Panc1 (cell line): ENCODE data around the gene PRKD1. TPM values are rescaled to one million over a fixed set of nuclear protein-coding genes. Genes with fewer than 3 reads are reported as not detected.

ENCODE experiments used
- ATAC-seq: fragments of 200-7000 bp; cut with Tn5 transposase; 2 replicates; pipeline ENCODE4 v1.9.1; 2020; ENCODE audit warnings: mild to moderate bottlenecking, moderate library complexity
- BruUV-seq: library from RNA; stranded (reverse); fragments of 400-500 nt; replicated peaks from 2 replicates; lab custom pipeline; 2021; lab: Mats Ljungman, UMichigan
- CTCF ChIA-PET: fragments of 300-600 bp; sonication (Branson Sonifier 250); formaldehyde crosslinking; loops from one replicate; lab custom pipeline; 2022; ENCODE audit warnings: antibody characterized with exemption; lab: Charles Lee
- POLR2A ChIA-PET: fragments of 300-600 bp; sonication (Branson Sonifier 250); formaldehyde crosslinking; loops from one replicate; lab custom pipeline; 2022; ENCODE audit warnings: antibody characterized with exemption; lab: Charles Lee
- DNase-seq: peaks from one replicate; pipeline ENCODE4 v3.0.0-alpha.2; 2010; ENCODE audit warnings: low read depth, low spot score
- H3K27ac ChIP-seq: 2 replicates; pipeline ENCODE4 v1.5.1; 2011; ENCODE audit warnings: mild to moderate bottlenecking, low read length, inconsistent platforms
- H3K27me3 ChIP-seq: fragments of 200-500 bp; sonication (Bioruptor generic); 2 replicates; pipeline ENCODE4 v1.6.0; 2014; ENCODE audit warnings: low read length, inconsistent platforms; ENCODE audit not compliant: control insufficient read depth, insufficient read depth
- H3K36me3 ChIP-seq: fragments of 200-500 bp; sonication (Bioruptor generic); 2 replicates; pipeline ENCODE4 v1.5.1; 2014; ENCODE audit warnings: inconsistent platforms, mild to moderate bottlenecking, low read length, moderate library complexity; ENCODE audit not compliant: control insufficient read depth, insufficient read depth
- H3K4me1 ChIP-seq: 2 replicates; pipeline ENCODE4 v1.5.1; 2011; ENCODE audit warnings: inconsistent platforms, mild to moderate bottlenecking, low read length, moderate library complexity; ENCODE audit not compliant: control insufficient read depth, insufficient read depth
- H3K4me3 ChIP-seq, 2 experiments: 2 replicates each; pipeline ENCODE4 v1.5.1; 2011 to 2012; ENCODE audit warnings: low read depth in 2 of 2, low read length in 2 of 2, mild to moderate bottlenecking in 2 of 2, inconsistent platforms in 1 of 2, moderate library complexity in 1 of 2
- H3K9me3 ChIP-seq: fragments of 200-500 bp; sonication (Bioruptor generic); 2 replicates; pipeline ENCODE4 v1.5.1; 2014; ENCODE audit warnings: low read depth, mild to moderate bottlenecking, inconsistent platforms, low read length, moderate library complexity; ENCODE audit not compliant: control insufficient read depth, insufficient read depth
- POLR2AphosphoS5 ChIP-seq: IDR thresholded peaks from 2 replicates; pipeline ENCODE4 v1.6.1; 2012; ENCODE audit warnings: mild to moderate bottlenecking, low read depth, low read length, moderate library complexity
- SIN3A ChIP-seq: IDR thresholded peaks from 2 replicates; pipeline ENCODE4 v1.6.1; 2012; ENCODE audit warnings: low read depth, mild to moderate bottlenecking, low read length, moderate library complexity, borderline replicate concordance; ENCODE audit not compliant: insufficient read depth
- TCF7L2 ChIP-seq: IDR thresholded peaks from 2 replicates; pipeline ENCODE4 v1.6.1; 2011; ENCODE audit warnings: mild to moderate bottlenecking, low read depth, low read length, inconsistent platforms
- in situ Hi-C: cut with HindIII; loops from 2 replicates; pipeline ENCODE4 v1.10.0; 2016; ENCODE audit warnings: low sequenced_read_pairs, low pct_unique_long_range_greater_than_20kb
- intact Hi-C: fragments of 100-400 bp; cut with micrococcal nuclease; formaldehyde crosslinking; loops from one replicate; pipeline ENCODE4 v1.10.0; 2022; ENCODE audit not compliant: unreplicated experiment
- total RNA-seq: library from RNA; stranded (reverse); gene quantifications from one replicate; pipeline ENCODE4 v1.2.1, GENCODE V29; 2021; ENCODE audit not compliant: unreplicated experiment
- TF ChIP-seq, protein P1 (sequence below), 2 experiments: IDR thresholded peaks; 2 replicates each; pipeline ENCODE4 v1.6.1; 2011 to 2012; ENCODE audit warnings: low read depth in 2 of 2, control low read depth in 1 of 2, low read length in 1 of 2, mild to moderate bottlenecking in 1 of 2, moderate library complexity in 1 of 2; ENCODE audit not compliant: insufficient read depth in 1 of 2
- TF ChIP-seq, protein P2 (sequence below): fragments of 450-650 bp; IDR thresholded peaks from 2 replicates; pipeline ENCODE4 v1.5.1; 2017; ENCODE audit warnings: mild to moderate bottlenecking

Gene PRKD1
- total RNA-seq, 1 experiment from 2014 or later: 8.2 TPM

DNA sequence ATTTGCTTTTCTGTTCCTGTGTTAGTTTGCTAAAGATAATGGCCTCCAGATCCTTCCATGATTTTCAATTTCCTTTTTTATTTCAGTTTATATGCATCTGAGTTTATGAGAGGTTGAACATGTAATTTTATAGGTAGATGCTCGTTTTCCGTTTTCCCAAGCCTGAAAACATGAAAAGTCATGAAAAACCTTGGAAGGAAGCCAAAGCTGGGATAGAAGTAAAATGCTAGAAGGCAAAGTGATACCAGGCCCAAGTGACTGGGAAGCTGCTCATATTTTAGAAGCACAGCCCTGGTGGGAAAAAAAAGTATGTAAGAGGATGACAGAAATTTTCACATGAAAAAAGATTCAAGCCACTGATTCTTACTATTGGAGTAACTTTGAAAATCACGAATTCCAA lies 290.8 kb downstream of the PRKD1 start:
- DNase-seq (no peak), ATAC-seq (no peak)
- in situ Hi-C loops (no loop called here), intact Hi-C loops (no loop called here)
- POLR2A ChIA-PET: no interaction called here
- no peaks in the 10 kb centered on the region for H3K4me1 ChIP-seq
- CTCF ChIA-PET: no interaction called here
- TF ChIP-seq POLR2AphosphoS5 (no peak), SIN3A (no peak), TCF7L2 (no peak)
- TF ChIP-seq, protein P1, sequence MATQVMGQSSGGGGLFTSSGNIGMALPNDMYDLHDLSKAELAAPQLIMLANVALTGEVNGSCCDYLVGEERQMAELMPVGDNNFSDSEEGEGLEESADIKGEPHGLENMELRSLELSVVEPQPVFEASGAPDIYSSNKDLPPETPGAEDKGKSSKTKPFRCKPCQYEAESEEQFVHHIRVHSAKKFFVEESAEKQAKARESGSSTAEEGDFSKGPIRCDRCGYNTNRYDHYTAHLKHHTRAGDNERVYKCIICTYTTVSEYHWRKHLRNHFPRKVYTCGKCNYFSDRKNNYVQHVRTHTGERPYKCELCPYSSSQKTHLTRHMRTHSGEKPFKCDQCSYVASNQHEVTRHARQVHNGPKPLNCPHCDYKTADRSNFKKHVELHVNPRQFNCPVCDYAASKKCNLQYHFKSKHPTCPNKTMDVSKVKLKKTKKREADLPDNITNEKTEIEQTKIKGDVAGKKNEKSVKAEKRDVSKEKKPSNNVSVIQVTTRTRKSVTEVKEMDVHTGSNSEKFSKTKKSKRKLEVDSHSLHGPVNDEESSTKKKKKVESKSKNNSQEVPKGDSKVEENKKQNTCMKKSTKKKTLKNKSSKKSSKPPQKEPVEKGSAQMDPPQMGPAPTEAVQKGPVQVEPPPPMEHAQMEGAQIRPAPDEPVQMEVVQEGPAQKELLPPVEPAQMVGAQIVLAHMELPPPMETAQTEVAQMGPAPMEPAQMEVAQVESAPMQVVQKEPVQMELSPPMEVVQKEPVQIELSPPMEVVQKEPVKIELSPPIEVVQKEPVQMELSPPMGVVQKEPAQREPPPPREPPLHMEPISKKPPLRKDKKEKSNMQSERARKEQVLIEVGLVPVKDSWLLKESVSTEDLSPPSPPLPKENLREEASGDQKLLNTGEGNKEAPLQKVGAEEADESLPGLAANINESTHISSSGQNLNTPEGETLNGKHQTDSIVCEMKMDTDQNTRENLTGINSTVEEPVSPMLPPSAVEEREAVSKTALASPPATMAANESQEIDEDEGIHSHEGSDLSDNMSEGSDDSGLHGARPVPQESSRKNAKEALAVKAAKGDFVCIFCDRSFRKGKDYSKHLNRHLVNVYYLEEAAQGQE (IDR thresholded peaks at IDR 0.05; ENCODE audit: insufficient read depth in 1 of 2, low read depth in 2 of 2, low read length in 1 of 2): no peak
- TF ChIP-seq, protein P2, sequence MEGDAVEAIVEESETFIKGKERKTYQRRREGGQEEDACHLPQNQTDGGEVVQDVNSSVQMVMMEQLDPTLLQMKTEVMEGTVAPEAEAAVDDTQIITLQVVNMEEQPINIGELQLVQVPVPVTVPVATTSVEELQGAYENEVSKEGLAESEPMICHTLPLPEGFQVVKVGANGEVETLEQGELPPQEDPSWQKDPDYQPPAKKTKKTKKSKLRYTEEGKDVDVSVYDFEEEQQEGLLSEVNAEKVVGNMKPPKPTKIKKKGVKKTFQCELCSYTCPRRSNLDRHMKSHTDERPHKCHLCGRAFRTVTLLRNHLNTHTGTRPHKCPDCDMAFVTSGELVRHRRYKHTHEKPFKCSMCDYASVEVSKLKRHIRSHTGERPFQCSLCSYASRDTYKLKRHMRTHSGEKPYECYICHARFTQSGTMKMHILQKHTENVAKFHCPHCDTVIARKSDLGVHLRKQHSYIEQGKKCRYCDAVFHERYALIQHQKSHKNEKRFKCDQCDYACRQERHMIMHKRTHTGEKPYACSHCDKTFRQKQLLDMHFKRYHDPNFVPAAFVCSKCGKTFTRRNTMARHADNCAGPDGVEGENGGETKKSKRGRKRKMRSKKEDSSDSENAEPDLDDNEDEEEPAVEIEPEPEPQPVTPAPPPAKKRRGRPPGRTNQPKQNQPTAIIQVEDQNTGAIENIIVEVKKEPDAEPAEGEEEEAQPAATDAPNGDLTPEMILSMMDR: no peak
- no peaks in the 10 kb centered on the region for H3K27me3 ChIP-seq
- BruUV-seq: no TSS peak
- H3K27ac ChIP-seq: no peak overlapping the region
- H3K9me3 ChIP-seq: no peaks in the 10 kb centered on the region
- H3K36me3 ChIP-seq: no peaks in the 10 kb centered on the region
- H3K4me3 ChIP-seq: no peak overlapping the region

DNA sequence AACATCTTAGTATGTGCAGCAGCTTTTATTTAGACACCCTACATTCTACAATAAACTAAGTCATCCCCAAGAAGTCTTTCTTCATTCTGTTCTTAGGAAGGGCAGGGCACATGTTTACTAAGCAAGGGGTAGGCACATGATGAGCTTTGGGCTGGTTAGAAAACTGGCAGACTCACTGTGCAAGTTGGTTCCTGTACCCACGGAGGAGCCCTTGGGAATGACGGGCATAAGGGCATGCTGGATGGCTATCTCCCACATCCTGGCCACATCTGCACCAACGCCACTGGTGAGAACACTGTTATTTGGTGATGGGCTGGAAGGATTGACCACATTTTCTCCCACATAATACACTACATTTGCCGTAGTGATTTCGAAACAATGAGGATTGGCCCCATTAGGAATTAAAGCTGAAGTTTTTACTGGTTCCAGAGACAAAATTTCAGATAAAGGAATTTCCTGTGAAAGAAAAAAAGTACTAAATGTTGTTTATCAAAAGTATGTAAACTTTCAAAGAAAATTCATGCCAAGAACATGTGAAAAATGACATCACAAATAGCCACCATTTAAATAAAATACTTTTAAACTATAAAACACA lies 297.0 kb downstream of the PRKD1 start:
- no peak for DNase-seq
- no peak for ATAC-seq
- no peak for TF ChIP-seq TCF7L2
- TF ChIP-seq, protein P2: no peak
- TF ChIP-seq SIN3A: no peak
- TF ChIP-seq POLR2AphosphoS5: no peak
- TF ChIP-seq, protein P1 (IDR thresholded peaks at IDR 0.05; ENCODE audit: insufficient read depth in 1 of 2, low read depth in 2 of 2, low read length in 1 of 2): no peak
- Histone ChIP-seq H3K4me3 (no peak overlapping the region), H3K9me3 (no peaks in the 10 kb centered on the region), H3K27me3 (no peaks in the 10 kb centered on the region), H3K4me1 (no peaks in the 10 kb centered on the region), H3K27ac (no peak overlapping the region), H3K36me3 (no peaks in the 10 kb centered on the region)
- intact Hi-C loops (no loop called here), in situ Hi-C loops (no loop called here)
- BruUV-seq: no TSS peak
- ChIA-PET CTCF (no interaction called here), POLR2A (no interaction called here)
